ENCODE measurements around the gene PSPC1.

Gene PSPC1

DNA sequence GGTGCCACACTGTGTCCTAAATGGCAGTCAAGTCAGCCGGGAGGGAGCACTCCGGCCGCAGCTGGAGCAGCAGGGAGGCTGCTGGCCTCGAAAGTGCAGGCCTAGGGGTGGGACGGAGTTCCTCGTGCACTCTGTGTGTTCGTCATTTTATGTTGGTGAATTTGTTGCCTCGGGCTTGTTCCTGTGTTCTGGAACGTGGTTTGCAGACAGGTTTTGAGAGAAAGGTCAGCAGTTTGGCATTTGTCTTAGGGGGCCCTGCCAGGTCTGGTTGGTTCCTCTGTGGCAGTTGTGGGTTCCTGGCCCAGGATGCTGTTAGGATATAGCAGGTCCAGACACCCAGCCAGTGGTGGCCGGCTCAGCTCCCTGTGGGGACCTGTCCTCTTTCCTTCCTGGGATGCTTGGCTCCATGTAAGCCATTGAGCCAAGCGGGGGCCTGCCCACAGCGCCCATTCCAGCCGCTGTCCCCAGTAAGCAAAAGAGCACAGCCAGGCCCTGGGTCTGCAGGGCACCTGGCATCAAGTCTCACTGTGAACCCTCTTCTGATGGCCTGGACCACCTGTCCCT is 119.2 kb downstream of the PSPC1 start:
- no peak for TF ChIP-seq EZH2phosphoT487 (conservative IDR thresholded peaks at IDR 0.05; ENCODE audit: low read length)
- TF ChIP-seq, protein P1, sequence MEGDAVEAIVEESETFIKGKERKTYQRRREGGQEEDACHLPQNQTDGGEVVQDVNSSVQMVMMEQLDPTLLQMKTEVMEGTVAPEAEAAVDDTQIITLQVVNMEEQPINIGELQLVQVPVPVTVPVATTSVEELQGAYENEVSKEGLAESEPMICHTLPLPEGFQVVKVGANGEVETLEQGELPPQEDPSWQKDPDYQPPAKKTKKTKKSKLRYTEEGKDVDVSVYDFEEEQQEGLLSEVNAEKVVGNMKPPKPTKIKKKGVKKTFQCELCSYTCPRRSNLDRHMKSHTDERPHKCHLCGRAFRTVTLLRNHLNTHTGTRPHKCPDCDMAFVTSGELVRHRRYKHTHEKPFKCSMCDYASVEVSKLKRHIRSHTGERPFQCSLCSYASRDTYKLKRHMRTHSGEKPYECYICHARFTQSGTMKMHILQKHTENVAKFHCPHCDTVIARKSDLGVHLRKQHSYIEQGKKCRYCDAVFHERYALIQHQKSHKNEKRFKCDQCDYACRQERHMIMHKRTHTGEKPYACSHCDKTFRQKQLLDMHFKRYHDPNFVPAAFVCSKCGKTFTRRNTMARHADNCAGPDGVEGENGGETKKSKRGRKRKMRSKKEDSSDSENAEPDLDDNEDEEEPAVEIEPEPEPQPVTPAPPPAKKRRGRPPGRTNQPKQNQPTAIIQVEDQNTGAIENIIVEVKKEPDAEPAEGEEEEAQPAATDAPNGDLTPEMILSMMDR (IDR thresholded peaks at IDR 0.05; ENCODE audit: insufficient read depth, low read length, poor library complexity, severe bottlenecking), result no peak
- H4K20me1 ChIP-seq (ENCODE audit: low read depth, low read length), result no peaks in the 10 kb centered on the region
- H3K9me3 ChIP-seq (ENCODE audit: insufficient read depth, low read length), result no peaks in the 10 kb centered on the region
- no peaks in the 10 kb centered on the region for H3K27me3 ChIP-seq (ENCODE audit: low read length)
- no peak overlapping the region for H3K9ac ChIP-seq (ENCODE audit: low read length)
- H3K36me3 ChIP-seq (ENCODE audit: low read length), result peaks cover 14% of the 10 kb centered on the region; the same call in 1 of the 2 replicates
- no peaks in the 10 kb centered on the region for H3K79me2 ChIP-seq (ENCODE audit: insufficient read depth, low read length)
- no peak overlapping the region for H3K27ac ChIP-seq (ENCODE audit: low read depth, low read length)
- no peak overlapping the region for H3K4me3 ChIP-seq (ENCODE audit: insufficient read depth, low read length, poor library complexity, severe bottlenecking)
- H2AFZ ChIP-seq (ENCODE audit: low read depth, low read length, severe bottlenecking), result no peak overlapping the region
- 0 out of 2 replicates have a peak, but pooled peaks cover 2% of the 10 kb centered on the region for H3F3A ChIP-seq (ENCODE audit: insufficient read depth)
- no peaks in the 10 kb centered on the region for H3K9me2 ChIP-seq (replicated peaks; ENCODE audit: insufficient read depth, low read length)
- H3K4me2 ChIP-seq (ENCODE audit: low read depth, low read length, poor library complexity, severe bottlenecking), result no peak overlapping the region

- Histone ChIP-seq H3K9ac (ENCODE audit: low read length) (no peak overlapping the region), H2AFZ (ENCODE audit: low read depth, low read length, severe bottlenecking) (no peak overlapping the region), H3F3A (ENCODE audit: insufficient read depth) (0 out of 2 replicates have a peak, but pooled peaks cover 1% of the 10 kb centered on the region), H4K20me1 (ENCODE audit: low read depth, low read length) (no peaks in the 10 kb centered on the region), H3K36me3 (ENCODE audit: low read length) (peaks cover 9% of the 10 kb centered on the region; the same call in 1 of the 2 replicates), H3K27me3 (ENCODE audit: low read length) (no peaks in the 10 kb centered on the region), H3K9me2 (replicated peaks; ENCODE audit: insufficient read depth, low read length) (no peaks in the 10 kb centered on the region), H3K9me3 (ENCODE audit: insufficient read depth, low read length) (no peaks in the 10 kb centered on the region), H3K4me2 (ENCODE audit: low read depth, low read length, poor library complexity, severe bottlenecking) (no peak overlapping the region), H3K79me2 (ENCODE audit: insufficient read depth, low read length) (no peaks in the 10 kb centered on the region), H3K27ac (ENCODE audit: low read depth, low read length) (no peak overlapping the region), H3K4me3 (ENCODE audit: insufficient read depth, low read length, poor library complexity, severe bottlenecking) (no peak overlapping the region)
- no peak for TF ChIP-seq EZH2phosphoT487 (conservative IDR thresholded peaks at IDR 0.05; ENCODE audit: low read length)
- TF ChIP-seq, protein P1 (IDR thresholded peaks at IDR 0.05; ENCODE audit: insufficient read depth, low read length, poor library complexity, severe bottlenecking), result no peak
Measured at GRCh38 chr13:19661561-19661960, 121.2 kb downstream of the PSPC1 start.

GRCh38 chr13:19661126-19661525 is 121.6 kb downstream of the PSPC1 start:
- Histone ChIP-seq H3K27ac (ENCODE audit: low read depth, low read length) (no peak overlapping the region), H3K36me3 (ENCODE audit: low read length) (peaks cover 9% of the 10 kb centered on the region; the same call in 1 of the 2 replicates), H3K4me2 (ENCODE audit: low read depth, low read length, poor library complexity, severe bottlenecking) (no peak overlapping the region), H3K79me2 (ENCODE audit: insufficient read depth, low read length) (no peaks in the 10 kb centered on the region), H3K9ac (ENCODE audit: low read length) (no peak overlapping the region), H3K9me3 (ENCODE audit: insufficient read depth, low read length) (no peaks in the 10 kb centered on the region), H3F3A (ENCODE audit: insufficient read depth) (no peaks in the 10 kb centered on the region), H2AFZ (ENCODE audit: low read depth, low read length, severe bottlenecking) (no peak overlapping the region), H3K27me3 (ENCODE audit: low read length) (no peaks in the 10 kb centered on the region), H3K4me3 (ENCODE audit: insufficient read depth, low read length, poor library complexity, severe bottlenecking) (no peak overlapping the region), H4K20me1 (ENCODE audit: low read depth, low read length) (no peaks in the 10 kb centered on the region), H3K9me2 (replicated peaks; ENCODE audit: insufficient read depth, low read length) (no peaks in the 10 kb centered on the region)
- TF ChIP-seq, protein P1 (IDR thresholded peaks at IDR 0.05; ENCODE audit: insufficient read depth, low read length, poor library complexity, severe bottlenecking), result no peak
